GM19372 (cell line): Measurements from ENCODE around the gene RPL18.
"Not testable (repeated sequence)": the region's sequence is repeated elsewhere in the genome, so short reads cannot be mapped to it uniquely, and the experiment has no call there.

Experiments used
- ATAC-seq: cut with Tn5 transposase; IDR thresholded peaks from one replicate; pipeline ENCODE4 v1.9.1; 2021; ENCODE audit warnings: mild to moderate bottlenecking, low read depth, moderate library complexity; ENCODE audit not compliant: unreplicated experiment

The RPL18 gene

GRCh38 chr19:48618916-48619691 is at the start of gene RPL18, which contains the start of gene SPHK2:
RPL18 (minus strand) TSS chr19:48619178; CDS start chr19:48619143, 35 bp downstream.
SPHK2 (plus strand) TSS chr19:48619506; CDS start chr19:48620515, 1,009 bp downstream.
- peak; percentile 90 for ATAC-seq

GRCh38 chr19:48668761-48669160 is 49.8 kb upstream of the RPL18 start:
- no peak for ATAC-seq

GRCh38 chr19:48668332-48668731 is 49.4 kb upstream of the RPL18 start:
- ATAC-seq: no peak

- no peak for ATAC-seq
Observed at GRCh38 chr19:48665786-48666185, 46.8 kb upstream of the RPL18 start.

GRCh38 chr19:48664476-48664875 is 45.5 kb upstream of the RPL18 start:
- no peak for ATAC-seq

GRCh38 chr19:48663667-48664066 is 44.7 kb upstream of the RPL18 start:
- no peak for ATAC-seq

- ATAC-seq: no peak
Observed at GRCh38 chr19:48661711-48662090, 42.7 kb upstream of the RPL18 start.

- peak; percentile 82 for ATAC-seq
Observed at GRCh38 chr19:48660852-48661710, 42.1 kb upstream of the RPL18 start.

- no peak for ATAC-seq
Observed at GRCh38 chr19:48659768-48660167, 40.8 kb upstream of the RPL18 start.

- no peak for ATAC-seq
Observed at GRCh38 chr19:48658483-48658882, 39.5 kb upstream of the RPL18 start.

GRCh38 chr19:48657828-48658227 is 38.9 kb upstream of the RPL18 start:
- ATAC-seq: not testable (repeated sequence)

- ATAC-seq: no peak
Observed at GRCh38 chr19:48656840-48657474, 38.0 kb upstream of the RPL18 start.

GRCh38 chr19:48654299-48655059 is 35.5 kb upstream of the RPL18 start:
- no peak for ATAC-seq

- no peak for ATAC-seq
Observed at GRCh38 chr19:48651683-48652048, 32.7 kb upstream of the RPL18 start.

- no peak for ATAC-seq
Observed at GRCh38 chr19:48650974-48651682, 32.1 kb upstream of the RPL18 start.

GRCh38 chr19:48648134-48648533 is 29.2 kb upstream of the RPL18 start:
- ATAC-seq: no peak

GRCh38 chr19:48646722-48647216 is 27.8 kb upstream of the RPL18 start:
- ATAC-seq: no peak

GRCh38 chr19:48646001-48646721 is 27.2 kb upstream of the RPL18 start, which contains the start of gene CA11:
CA11 (minus strand) TSS chr19:48646187; CDS start chr19:48645632, 555 bp downstream.
- peak; percentile 78 for ATAC-seq

GRCh38 chr19:48645620-48646000 is 26.6 kb upstream of the RPL18 start:
- no peak for ATAC-seq
